ENCODE data around the gene ISG15.
"Not testable (repeated sequence)": the region's sequence is repeated elsewhere in the genome, so short reads cannot be mapped to it uniquely, and the experiment has no call there.

The ISG15 gene

DNA sequence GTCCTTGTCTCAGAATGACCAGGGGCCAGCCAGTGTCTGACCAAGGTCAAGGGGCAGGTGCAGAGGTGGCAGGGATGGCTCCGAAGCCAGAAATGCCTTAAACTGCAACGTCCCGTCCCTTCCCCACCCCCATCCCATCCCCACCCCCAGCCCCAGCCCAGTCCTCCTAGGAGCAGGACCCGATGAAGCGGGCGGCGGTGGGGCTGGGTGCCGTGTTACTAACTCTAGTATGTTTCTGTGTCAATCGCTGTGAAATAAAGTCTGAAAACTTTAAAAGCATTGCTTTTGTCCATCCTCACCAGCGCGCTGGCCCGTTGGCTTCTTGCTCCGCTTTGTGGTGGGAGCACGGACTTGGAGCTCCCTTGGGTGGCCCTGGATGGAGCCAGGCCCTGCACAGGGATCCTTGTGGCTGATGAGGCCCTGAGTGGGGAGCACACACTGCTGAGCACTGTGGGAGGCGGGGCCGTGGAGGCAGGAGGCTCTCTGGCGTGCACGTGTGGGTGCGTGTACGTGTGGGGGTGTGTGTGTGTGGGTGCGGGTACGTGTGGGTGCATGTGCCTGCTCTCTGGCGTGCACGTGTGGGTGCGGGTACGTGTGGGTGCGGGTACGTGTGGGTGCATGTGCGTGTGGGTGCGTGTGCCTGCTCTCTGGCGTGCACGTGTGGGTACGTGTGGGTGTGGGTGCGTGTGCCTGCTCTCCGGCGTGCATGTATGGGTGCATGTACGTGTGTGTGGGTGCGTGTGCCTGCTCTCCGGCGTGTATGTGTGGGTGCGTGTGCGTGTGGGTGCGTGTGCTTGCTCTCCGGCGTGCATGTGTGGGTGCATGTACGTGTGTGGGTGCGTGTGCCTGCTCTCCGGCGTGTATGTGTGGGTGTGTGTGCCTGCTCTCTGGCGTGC, 42.8 kb downstream of the ISG15 start:
- POLR2A ChIA-PET, result no interaction called here
- CTCF ChIA-PET, result interaction anchor here (1.3 to 2.4 kb wide), 2 partner anchors 7 to 16 kb away, joined by 6 to 9 read pairs; no protein-coding TSS in a partner anchor
- no peak for DNase-seq (ENCODE audit: low read depth, low spot score)
- H3K4me3 ChIP-seq (ENCODE audit: low read depth, low read length), result no peak overlapping the region
- TF ChIP-seq, protein P1, sequence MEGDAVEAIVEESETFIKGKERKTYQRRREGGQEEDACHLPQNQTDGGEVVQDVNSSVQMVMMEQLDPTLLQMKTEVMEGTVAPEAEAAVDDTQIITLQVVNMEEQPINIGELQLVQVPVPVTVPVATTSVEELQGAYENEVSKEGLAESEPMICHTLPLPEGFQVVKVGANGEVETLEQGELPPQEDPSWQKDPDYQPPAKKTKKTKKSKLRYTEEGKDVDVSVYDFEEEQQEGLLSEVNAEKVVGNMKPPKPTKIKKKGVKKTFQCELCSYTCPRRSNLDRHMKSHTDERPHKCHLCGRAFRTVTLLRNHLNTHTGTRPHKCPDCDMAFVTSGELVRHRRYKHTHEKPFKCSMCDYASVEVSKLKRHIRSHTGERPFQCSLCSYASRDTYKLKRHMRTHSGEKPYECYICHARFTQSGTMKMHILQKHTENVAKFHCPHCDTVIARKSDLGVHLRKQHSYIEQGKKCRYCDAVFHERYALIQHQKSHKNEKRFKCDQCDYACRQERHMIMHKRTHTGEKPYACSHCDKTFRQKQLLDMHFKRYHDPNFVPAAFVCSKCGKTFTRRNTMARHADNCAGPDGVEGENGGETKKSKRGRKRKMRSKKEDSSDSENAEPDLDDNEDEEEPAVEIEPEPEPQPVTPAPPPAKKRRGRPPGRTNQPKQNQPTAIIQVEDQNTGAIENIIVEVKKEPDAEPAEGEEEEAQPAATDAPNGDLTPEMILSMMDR (IDR thresholded peaks at IDR 0.05; ENCODE audit: insufficient read depth, low read length, missing control alignments), result no peak

DNA sequence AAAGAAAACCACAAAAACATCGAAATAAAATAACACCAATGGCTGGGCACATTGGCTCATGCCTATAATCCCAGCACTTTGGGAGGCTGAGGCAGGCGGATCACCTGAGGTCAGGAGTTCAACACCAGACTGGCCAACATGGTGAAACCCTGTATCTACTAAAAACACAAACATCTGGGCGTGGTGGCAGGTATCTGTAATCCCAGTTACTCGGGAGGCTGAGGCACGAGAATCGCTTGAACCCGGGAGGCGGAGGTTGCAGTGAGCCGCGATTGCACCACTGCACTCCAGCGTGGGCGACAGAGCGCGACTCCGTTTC, 44.4 kb downstream of the ISG15 start:
- POLR2A ChIA-PET; CTCF ChIA-PET; H3K4me3 ChIP-seq (ENCODE audit: low read depth, low read length); DNase-seq (ENCODE audit: low read depth, low spot score): not testable (repeated sequence)

DNA sequence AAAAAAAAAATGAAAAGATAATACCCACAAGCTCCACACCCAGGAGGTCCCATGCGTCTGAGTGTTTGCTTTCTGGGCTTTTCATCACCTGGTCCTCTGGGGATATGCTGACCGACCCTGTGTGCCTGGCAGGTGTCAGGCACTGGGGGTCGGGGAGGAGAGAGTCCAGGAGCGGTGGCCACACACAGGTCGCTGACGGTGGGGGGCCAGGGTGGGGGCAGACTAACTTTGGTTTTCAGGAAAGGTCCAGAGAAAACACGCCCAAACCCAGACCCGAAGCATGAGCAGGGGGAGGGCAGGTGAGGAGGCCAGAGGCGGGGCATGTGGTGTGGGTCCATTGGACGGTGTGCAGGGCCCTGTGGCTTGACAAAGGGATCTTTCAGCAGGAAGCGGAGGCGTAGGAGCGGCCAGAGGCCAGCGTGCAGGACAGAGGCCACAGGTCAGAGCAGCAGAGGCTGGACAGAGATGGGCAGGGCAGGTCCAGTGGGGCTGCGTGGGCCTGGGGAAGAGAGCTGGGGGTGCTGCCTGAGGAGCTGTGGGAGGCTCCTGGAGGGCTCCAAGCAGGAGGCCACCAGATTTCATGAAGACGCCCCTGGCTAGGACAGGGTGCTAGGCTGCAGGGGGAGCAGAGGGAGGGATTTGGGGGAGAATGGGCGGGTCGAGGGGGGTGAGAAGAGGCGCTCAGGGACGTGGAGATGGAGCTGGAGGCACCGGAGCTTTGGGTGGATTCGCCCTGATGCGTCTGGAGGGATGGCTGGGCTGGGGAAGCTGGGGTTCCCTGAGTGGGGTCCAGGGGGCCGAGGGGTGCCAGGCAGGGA, 45.0 kb downstream of the ISG15 start:
- CTCF ChIA-PET, result interaction anchor here (1.1 to 9.2 kb wide), 2 partner anchors 11 to 75 kb away, joined by 3 to 152 read pairs; partner anchors contain the start of gene PERM1
- peak overlapping the region; percentile 56 for H3K4me3 ChIP-seq (ENCODE audit: low read depth, low read length)
- DNase-seq (ENCODE audit: low read depth, low spot score), result no peak
- POLR2A ChIA-PET, result no interaction called here
- TF ChIP-seq, protein P1 (IDR thresholded peaks at IDR 0.05; ENCODE audit: insufficient read depth, low read length, missing control alignments), result no peak

DNA sequence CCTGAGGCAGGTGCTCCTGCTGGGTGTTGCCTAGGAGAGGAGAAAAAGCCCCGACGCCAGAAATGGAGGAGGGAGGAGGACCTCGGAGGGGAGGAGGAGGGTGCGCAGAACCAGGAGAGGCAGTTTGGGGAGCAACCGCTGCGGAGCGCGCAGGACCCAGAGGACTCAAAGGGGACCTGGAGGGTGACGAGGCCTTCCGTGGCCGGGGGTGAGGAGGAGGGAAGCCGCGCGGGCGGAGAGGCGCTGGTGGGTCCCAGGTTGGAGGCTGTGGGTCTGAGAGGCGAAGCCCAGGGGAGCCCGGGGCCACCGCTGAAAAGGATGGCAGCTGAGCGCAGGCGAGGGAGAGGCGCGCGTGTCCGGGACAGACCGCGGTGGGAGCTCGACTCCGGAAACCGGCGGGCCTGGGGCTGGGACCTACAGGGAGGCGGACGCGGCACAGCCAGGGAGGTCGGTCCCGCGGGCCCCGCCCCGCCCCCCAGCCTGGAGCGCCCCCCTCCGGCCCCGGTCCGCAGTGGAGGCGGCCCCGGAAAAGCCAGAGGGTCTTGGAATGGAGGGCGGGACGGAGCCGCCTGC, 45.7 kb downstream of the ISG15 start:
- no peak for DNase-seq (ENCODE audit: low read depth, low spot score)
- TF ChIP-seq, protein P1 (IDR thresholded peaks at IDR 0.05; ENCODE audit: insufficient read depth, low read length, missing control alignments), result peak; percentile 33
- H3K4me3 ChIP-seq (ENCODE audit: low read depth, low read length), result peak overlapping the region; percentile 56
- POLR2A ChIA-PET, result no interaction called here
- CTCF ChIA-PET, result interaction anchor here (1.1 to 9.2 kb wide), 4 partner anchors 9 to 76 kb away, joined by 3 to 152 read pairs (median 3); partner anchors contain the start of gene PERM1

DNA sequence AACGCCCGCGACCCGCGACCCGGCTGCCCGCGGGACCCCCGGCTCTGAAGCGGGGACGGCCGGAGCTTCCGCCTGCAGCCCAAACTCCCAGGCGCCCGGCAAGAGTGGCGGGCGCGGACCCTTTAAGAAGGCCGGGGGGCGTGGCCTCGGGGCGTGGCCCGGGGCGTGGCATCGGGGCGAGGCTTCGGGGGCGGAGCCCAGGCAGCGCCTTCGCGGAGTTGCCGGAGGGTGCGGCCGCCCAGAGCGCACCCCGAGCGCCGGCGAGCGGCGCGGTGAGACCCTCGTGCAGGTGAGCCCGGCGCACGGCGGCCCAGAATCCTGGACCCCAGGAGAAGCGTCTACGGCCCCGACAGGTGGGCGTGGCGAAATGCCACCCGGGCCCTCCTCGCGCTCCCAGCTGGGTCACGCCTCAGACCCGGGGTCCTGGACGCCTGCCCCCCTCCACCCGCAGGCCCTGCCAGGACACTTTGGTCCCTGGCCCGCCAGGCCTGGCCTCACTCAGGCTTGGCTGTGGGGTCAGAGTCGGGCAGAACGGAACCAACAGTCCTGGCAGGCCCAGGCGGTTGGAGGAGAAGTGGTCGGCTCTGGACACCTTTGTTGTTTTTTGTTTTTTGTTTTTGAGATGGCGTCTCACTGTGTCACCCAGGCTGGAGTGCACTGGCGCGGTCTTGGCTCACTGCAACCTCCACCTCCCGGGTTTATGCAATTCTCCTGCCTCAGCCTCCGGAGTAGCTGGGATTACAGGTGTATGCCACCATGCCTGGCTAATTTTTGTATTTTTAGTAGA, 46.4 kb downstream of the ISG15 start:
- ChIA-PET CTCF (interaction anchor here (0.8 to 9.2 kb wide), 7 partner anchors 8 to 76 kb away, joined by 3 to 152 read pairs (median 3); partner anchors contain the start of gene PERM1), POLR2A (no interaction called here)
- peak overlapping the region; percentile 56 for H3K4me3 ChIP-seq (ENCODE audit: low read depth, low read length)
- DNase-seq (ENCODE audit: low read depth, low spot score), result no peak
- TF ChIP-seq, protein P1 (IDR thresholded peaks at IDR 0.05; ENCODE audit: insufficient read depth, low read length, missing control alignments), result no peak

All from AG04449 (cell line).